Hematopoietic multipotent progenitor cell (in vitro differentiated cells): ENCODE data around the gene HSPB6. TPM values are rescaled to one million over a fixed set of nuclear protein-coding genes. Genes with fewer than 3 reads are reported as not detected.
A peak's percentile ranks its signal among the peaks of the same experiment; 100 is the strongest.
"Not testable (repeated sequence)": the region's sequence is repeated elsewhere in the genome, so short reads cannot be mapped to it uniquely, and the experiment has no call there.

Experiments used
- DNase-seq, 3 donors: peaks; one replicate each; pipeline ENCODE4 v3.0.0-alpha.2; 2011 to 2015; ENCODE audit warnings: low read depth in 2 of 3, low spot score in 2 of 3
- total RNA-seq: library from RNA; depleted of rRNA; stranded (reverse); fragments of >200 nt; gene quantifications from one replicate; pipeline ENCODE4 v1.2.3, GENCODE V29; 2012

The HSPB6 gene, protein sequence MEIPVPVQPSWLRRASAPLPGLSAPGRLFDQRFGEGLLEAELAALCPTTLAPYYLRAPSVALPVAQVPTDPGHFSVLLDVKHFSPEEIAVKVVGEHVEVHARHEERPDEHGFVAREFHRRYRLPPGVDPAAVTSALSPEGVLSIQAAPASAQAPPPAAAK
- 0.27 TPM for total RNA-seq

DNA sequence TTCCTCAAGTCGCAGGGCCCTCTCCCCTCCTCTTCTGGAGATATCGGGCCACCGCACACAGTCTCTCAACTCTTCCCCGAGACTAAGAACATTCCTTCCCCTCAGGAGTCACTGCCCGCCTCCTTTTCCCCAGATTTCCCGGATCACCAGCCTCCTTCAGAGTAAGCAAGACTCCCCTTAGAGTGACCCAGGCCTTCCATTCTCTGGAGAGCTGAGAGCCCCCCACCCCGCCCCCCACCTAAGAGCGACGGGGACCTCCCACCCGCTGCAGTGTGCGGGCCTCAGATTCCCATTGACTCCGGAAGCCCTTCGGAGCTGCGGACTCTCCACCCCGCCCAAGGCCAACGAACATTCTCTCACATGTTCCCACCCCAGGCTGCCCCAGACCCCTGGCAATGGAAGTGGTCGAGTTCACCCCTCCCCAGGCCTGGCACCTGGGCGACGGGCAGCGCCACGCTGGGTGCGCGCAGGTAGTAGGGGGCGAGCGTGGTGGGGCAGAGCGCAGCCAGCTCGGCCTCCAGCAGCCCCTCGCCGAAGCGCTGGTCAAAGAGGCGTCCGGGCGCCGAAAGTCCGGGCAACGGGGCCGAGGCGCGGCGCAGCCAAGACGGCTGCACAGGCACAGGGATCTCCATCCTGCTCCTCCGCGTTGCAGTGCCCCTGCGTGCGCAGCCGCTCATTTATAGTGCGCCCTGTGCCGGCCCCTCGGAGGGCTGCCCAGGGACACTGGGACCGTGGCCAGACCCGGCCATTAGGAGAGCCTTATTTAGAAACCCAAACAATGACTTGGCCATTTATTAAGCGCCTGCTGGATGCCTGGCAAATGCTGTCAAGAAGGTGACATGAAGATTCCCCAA, at the start of gene HSPB6:
TSS of gene HSPB6 (minus strand) at position 653 of the 854 bp plus-strand sequence. CDS start at position 632, 21 bp downstream.
- no peak for DNase-seq

DNA sequence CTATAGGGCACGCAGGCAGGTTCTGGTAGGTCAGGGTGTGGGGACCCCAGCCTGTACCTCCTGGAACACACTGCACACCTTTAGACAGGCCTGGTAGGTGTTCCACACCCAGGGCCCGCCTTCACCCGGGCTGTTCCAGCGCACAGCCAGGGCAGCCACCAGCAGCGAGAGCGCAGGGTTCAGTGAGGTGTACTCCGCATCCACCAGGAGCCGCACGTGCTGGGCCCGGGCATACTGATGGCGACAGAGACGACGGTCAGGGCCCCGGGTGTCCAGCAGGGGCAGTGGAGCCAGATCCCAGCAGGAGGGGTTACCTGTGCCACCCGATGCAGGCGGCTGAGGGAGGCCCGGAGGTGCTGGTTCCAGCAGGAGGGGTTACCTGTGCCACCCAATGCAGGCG, 49.8 kb upstream of the HSPB6 start:
- DNase-seq = no peak

DNA sequence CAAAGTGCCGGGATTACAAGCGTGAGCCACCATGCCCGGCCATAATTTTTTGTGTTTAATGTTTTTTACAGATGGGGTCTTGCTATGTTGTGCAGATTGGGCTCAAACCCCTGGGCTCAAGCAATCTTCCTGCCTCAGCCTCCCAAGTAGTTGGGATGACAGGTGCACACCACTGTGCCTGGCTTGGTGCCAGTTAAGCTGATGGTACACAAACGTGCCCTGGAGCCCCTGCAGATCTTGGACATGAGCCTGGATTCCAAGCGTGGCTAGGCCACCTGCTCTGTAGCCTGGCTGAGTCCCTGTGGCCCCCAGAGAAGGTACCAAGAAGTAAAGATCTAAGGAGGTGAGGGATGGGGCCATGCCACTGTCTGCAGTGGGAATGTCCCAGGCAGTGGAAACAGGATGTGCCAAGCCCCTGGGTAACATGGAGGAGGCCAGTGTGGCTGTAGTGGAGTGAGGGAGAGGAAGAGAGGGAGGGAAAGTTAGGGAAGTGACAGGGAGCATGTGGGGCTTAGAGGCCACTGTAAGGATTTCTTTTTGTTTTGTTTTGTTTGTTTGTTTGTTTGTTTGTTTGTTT, 48.8 kb upstream of the HSPB6 start:
- DNase-seq = no peak

DNA sequence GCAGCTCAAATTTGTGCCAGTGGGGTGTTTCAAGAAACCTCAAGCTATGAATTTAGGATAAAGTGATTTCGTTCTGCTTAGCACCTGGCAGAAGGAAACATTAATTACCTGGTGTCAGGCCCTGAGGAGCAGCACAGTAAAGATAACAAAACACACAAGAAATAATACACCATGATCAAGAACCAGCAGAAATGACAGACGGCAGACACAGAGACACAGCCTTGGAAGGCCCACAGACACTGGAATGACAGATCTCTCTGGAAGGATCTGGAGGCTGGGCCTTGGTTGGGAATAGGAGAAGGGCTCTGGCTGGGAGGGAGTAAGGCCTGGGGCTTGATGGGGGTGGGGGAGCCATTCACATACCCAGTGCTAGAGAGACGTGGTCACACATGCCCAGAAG, 45.0 kb upstream of the HSPB6 start:
- no peak for DNase-seq

DNA sequence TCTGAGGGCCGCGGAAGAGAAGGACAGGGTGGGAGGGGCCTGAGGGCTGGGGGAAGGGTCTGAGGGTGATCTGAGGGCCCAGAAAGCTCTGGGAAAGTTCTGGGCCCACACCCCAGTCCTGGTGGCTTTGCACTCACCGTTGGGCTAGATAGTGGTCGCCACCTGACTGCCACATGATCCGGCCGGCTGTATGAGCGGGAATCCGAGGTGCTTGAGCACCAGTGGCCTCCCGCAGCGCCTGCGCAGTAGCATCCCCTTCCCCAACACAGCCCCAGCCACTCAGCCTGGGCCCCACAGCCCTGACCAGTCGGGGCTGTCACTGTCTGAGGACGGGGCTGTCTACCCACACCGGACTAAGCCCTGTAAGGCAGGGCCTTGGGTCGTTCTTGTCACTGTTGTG, 40.8 kb upstream of the HSPB6 start:
- DNase-seq = no peak

DNA sequence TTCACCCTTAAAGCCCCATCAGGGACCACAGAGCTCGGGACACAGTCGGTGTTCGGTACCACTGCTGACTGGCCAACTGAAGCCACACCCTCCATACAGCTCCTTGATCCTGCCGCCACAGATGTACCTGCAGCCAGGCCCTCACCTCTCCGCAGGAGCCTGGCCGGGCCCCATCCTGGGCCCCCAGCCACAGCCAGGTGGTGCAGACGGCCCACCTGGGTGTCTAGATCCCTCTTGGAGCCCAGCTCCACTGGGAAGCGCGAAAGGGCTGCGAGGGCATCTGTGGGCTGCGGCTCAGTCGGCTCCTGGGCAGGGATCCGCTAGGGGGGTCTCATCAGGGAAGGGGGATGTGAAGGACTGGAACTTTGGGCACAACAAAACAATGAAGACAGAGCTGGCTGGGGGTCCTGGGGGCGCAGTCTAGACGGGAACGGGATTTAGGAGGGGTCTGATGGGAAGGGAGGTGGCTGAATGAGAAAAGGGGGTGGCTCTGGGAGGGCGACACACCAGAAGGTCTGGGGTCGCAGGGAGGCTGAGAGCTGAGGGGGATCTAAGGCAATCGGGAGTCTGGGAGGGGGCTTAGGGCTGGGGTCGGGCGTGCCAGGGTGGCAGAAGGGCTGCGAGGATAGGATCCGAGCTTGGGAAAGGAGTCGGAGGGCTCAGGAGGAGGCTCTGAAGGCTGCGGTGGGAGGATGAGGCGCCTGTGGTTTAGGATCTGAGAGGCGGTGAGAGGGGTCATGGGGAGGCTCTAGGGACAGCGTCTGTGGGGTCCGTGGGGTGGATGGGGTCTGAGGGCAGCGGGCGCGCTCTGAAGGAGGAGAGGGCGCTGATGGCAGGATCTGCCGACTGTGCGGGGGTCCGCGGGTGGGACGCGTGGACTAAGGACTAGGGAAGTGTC, 40.1 kb upstream of the HSPB6 start:
- no peak for DNase-seq

DNA sequence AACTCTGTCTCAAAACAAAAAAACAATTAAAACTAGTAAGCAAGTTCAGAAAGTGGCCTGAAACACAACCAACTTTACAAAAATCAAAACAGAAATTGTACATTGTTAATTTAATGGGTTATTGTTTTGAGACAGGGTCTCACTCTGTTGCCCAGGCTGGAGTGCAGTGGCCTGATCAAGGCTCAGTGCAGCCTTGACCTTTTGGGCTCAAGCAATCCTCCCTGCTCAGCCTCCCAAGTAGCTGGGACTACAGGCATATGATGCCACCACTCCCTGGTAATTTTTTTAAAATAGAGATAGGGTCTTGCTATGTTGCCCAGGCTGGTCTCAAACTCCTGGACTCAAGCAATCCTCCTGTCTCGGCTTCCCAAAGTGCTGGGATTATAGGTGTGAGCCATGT, 38.7 kb upstream of the HSPB6 start:
- not testable (repeated sequence) for DNase-seq

DNA sequence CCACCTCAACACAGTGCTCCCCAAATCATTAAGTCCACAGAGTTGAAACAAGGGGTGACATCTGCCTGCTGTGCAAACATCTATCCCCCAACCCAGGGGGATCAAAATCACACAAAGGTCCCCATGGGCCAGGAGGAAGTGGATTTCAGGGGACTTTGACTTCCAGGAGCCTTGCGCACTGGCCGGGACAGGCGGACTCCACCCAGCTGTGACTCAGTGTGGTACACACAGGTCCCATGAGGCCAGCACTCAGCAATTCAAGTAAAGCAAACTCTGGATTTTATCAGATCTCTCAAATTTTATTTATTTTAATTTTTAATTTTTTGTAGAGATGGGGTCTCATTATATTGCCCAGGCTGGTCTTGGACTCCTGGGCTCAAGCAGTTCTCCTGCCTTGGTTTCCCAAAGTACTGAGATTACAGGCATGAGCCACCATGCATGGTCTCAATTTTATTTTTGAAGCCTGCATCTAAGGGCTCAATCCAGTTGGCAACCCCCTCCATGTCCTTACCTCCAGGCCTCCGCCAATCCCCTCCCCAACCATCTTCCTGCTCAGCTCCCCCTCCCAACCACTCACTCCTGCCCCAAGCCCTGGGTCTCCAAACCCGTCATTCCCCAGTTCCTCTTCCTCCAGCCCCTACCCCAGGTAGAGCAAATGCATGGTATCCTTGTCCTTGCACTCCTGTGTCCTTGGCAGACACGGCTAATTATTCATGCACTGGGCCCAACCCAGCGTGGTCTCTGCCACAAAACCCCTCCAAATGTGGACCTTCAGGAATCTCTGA, 36.7 kb upstream of the HSPB6 start:
- DNase-seq = no peak

DNA sequence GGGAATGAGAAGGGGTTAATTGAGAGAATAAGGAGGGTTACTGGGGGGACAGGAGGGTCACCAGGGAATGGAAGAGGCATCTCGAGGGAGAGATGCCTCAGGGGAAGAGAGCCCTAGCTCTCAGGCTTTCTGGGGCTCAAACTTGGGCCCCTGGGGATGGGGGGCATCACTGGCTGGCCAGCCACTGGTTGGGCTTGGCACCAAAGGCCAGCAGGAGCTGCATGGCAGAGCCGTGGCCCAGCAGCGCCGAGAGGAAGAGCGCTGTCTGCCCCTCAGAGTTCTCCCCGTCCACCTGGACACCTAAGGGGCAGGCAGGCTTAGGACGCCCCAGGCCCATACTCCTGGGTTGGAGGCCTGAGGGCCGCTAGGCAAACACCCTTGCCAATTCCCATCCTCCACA, 36.1 kb upstream of the HSPB6 start:
- no peak for DNase-seq

DNA sequence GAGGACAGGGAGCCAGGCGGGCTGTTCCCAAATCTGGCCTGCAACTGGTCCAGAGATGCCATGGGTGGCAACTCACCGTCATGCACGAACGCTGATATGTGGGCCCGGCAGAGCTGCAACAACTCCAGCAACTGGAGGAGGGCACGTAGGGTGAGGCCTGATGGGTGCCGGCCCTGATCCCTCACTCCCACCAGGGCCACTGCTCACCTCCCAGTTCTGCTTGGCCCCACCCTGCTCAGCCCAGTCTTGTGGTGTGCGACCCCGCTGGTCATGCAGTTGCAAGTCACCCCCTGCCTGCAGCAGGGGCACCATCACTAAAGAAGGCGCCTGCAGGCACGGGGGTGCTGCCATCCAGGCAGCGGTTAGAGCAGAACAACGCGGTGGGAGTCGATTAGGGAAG, 35.5 kb upstream of the HSPB6 start:
- no peak for DNase-seq

DNA sequence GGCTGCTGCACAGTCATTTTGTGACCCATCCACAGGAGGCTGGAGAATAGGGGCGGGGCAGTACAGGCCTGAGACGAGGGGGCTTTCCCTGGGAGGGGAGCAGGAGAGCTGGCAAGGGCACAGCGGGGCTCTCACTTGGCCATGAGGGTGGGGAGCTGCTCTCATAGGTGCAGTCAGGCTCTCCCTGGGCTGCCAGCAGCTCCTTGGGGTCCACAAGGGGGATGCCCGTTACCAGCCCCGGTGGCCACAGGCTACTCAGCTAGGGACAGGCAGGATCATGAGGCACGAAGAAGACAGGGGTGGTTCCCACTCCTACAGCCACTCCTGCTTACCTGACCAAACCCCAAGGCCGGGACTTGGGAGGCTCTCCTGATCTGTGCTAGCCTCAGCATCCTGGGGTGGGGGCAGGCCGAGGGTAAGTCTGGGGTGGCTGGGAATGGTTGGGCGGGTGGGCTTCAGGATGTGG, 35.0 kb upstream of the HSPB6 start:
- no peak for DNase-seq

DNA sequence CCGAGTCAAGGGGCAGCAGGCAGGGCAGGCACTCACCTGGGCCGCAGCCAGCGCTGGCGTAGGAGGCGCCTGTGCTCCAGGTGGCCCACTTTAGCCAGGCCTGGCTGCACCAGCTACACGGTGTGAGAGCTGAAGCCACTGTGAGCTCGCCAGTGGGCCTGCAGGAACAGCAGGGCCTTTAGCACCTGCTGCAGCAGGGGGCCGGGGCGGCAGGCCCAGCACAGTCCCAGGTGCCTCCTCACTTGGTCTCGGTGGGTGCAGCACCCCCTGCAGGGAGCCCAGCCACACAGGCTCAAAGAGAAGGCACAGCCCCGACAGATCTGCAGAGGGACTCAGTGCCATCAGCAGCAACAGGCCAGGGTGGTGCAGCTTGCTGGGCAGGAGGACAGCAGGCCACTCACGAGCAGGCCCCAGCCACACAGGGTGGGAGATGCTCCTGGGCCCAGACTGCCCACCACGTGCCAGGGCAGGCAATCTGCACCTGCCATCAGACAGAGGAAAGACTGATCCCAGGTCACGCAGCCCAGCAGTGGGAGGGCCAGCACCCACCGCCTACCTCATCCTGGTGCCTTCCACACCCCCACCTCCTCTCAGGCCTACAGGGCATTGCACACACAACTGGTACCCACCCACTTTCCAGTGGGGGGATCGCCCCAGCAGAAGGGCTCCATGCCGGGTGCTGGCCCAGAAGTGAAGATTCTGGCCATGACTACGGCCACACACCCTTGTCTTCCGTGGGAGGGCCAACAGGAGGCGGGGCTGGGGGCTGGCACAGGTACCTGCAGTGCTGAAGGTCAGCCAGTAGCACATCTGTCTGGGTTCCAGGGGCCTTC, 34.4 kb upstream of the HSPB6 start:
- DNase-seq = peak in 2 of 3 donors; percentile 11 to 15

DNA sequence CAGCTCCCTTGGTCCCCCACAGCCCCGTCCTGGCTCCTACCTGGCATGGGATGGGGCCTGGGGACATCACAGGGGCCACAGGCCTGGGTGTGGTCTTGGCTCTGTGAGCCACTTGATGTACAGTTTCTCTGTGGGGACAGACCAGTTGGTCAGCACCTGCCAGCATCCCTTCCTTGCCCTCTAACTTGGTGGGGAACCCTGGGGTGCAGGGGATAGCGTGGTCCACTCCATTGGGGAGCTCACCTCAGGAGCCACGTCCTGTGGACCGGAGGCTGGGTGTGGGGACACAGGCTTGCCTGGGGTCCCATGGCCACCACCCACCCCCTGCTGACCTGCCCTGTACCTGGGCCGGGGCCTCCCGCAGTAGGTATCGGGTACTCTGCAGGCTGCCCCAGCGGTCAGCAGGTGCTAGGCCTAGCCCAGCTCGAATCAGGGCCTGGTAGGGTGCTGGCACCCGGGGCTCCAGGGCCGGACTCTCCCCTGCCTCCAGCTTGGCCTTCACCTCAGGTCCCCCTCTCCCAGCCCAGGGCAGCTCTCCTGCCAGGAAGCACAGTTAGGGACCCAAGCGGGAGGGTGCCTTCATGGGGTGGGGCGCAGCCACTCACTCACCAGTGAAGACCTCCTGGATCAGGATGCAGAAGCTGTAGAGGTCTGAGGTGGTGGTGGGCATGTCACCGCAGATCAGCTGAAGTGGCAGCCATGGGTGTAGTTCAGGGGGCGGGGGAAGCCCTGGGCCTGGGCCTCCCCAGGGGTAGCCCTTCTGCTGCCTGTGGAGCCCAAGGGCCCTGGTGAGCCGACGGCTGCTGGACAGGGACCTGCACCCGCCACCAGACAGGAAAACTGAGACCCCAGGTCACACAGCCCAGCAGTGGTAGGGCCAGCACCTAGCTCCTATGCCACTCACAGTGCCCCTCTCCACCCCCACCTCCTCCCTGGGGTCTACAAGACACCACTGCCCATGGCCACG, 33.4 kb upstream of the HSPB6 start:
- no peak for DNase-seq

DNA sequence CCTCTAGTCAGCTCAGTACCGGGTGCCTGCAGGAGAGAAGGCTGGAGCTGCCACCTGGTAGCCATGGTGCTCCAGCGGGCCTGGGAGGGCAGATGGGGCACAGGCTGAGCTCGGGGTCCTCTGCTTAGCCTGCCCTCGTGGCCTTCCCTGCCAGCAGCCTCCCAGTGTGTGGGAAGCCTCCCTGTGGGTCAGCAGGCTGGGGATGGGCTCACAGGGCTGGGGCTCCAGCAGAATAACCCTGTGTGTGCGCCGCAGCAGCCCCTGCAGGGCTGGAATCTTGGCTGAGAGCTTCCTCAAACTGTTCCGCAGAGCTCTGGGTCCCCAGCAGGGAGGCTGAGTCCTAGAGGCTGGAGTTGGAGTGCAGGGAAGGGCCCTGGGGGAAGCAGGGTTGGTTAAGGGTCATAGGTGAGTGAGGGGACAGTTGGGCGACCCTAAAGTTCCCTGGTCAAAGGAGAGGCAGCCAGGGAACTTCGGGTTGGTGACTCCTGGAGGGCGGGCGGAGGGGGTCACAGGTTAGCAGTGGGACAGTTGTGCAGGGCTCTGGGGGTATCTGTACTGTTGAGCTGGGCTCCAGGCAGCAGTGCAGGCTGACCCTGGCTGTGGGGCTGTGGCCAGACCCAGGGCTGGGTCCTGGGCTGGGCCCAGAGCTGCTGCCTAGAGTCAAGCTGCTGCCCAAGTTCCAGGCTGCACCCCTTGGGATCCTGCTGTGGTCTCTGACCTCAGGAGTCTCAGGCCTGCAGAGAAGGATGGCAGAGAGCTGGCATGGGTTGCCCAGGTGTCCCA, 32.6 kb upstream of the HSPB6 start:
- no peak for DNase-seq

DNA sequence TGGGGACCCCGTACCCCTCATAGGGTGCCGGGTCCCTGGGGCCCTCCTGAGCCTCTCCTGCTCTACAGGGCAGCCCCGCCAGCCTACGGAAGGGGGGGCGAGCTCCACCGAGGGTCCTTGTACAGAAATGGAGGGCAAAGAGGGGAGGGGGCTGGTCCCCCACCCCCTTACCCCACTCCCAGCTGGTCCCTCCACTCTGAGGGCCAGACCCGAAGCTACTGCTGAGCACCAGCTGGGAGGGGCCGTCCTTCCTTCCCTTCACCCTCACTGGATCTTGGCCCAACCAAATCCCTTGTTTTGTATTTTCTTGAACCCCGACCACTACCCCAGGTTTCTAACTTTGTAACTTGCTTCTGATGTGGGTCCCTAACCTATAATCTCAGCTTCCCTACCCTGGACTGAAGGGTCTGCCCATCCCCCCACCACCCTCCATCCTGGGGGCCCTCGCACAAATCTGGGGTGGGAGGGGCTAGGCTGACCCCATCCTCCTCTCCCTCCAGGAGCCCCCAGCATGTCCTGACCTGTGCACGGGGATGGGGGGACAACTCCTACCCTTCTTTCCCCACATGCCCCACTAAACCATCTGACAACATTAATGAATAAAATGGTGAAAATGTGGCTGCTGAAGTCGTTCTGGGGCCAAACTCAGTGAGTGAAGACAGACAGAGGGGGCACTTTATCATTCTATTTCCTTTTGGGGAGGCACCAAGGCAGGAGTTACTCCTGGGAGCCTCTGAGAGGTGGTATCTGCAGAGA, 31.6 kb upstream of the HSPB6 start:
- no peak for DNase-seq

DNA sequence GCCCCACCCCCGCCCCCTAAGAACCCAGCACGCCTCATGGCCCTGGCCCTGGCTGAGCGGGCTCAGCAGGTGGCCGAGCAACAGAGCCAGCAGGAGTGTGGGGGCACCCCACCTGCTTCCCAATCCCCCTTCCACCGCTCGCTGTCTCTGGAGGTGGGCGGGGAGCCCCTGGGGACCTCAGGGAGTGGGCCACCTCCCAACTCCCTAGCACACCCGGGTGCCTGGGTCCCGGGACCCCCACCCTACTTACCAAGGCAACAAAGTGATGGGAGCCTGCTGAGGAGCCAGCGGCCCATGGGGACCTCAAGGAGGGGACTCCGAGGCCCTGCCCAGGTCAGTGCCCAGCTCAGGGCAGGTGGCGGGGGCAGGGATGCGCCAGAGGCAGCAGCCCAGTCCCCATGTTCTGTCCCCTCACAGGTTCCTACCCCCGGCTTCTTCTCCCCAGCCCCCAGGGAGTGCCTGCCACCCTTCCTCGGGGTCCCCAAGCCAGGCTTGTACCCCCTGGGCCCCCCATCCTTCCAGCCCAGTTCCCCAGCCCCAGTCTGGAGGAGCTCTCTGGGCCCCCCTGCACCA, 30.5 kb upstream of the HSPB6 start:
- no peak for DNase-seq
